Measurements from ENCODE around the gene COIL. TPM values are rescaled to one million over a fixed set of nuclear protein-coding genes. Genes with fewer than 3 reads are reported as not detected.

Gene COIL
- total and polyA plus RNA-seq, 2 donors (not counting 3 experiments of a cell fraction or from before 2014, with no cell fraction given): 4.2 to 20.6 TPM

GRCh38 chr17:56890390-56890789, 70.5 kb downstream of the COIL start:
- Histone ChIP-seq H3K9ac (replicated peaks; ENCODE audit: extremely low read depth, insufficient read depth, low read length) (no peak overlapping the region), H2AFZ (ENCODE audit: low read depth, low read length) (no peak overlapping the region), H4K20me1 (replicated peaks; ENCODE audit: control insufficient read depth, extremely low read depth, insufficient read depth, low read length) (no peaks in the 10 kb centered on the region), H3K27me3 (ENCODE audit: control insufficient read depth in 2 of 2, insufficient read depth in 2 of 2, low read length in 2 of 2) (no peaks in the 10 kb centered on the region), H3K36me3 (ENCODE audit: control insufficient read depth in 2 of 2, extremely low read depth in 1 of 2, insufficient read depth in 2 of 2, low read length in 2 of 2) (peaks cover 4 to 48% of the 10 kb centered on the region in 2 experiments), H3K79me2 (ENCODE audit: control insufficient read depth, insufficient read depth, low read length) (no peaks in the 10 kb centered on the region), H3K4me1 (ENCODE audit: control insufficient read depth, extremely low read depth, insufficient read depth, low read length) (no peaks in the 10 kb centered on the region), H3K4me3 (replicated peaks in 1 of 3; ENCODE audit: insufficient read depth in 1 of 3, low read depth in 1 of 3, low read length in 3 of 3) (no peak overlapping the region), H3K9me3 (replicated peaks; ENCODE audit: control insufficient read depth, insufficient read depth, low read length) (peaks cover 2% of the 10 kb centered on the region), H3K27ac (ENCODE audit: insufficient read depth, low read depth, low read length) (no peak overlapping the region), H3K9me1 (replicated peaks; ENCODE audit: control insufficient read depth, extremely low read depth, insufficient read depth, low read length) (no peaks in the 10 kb centered on the region), H3K4me2 (ENCODE audit: insufficient read depth, low read length) (no peak overlapping the region)
- no peak for DNase-seq (ENCODE audit: low read depth, low spot score)
- no TSS peak for BruUV-seq (replicated peaks)
- no peak for TF ChIP-seq MAX (IDR thresholded peaks at IDR 0.05; ENCODE audit: insufficient read depth, insufficient read length)
- TF ChIP-seq MYC (IDR thresholded peaks at IDR 0.05; ENCODE audit: low read depth, low read length): no peak
- TF ChIP-seq GATA2 (IDR thresholded peaks at IDR 0.05; ENCODE audit: insufficient read depth, insufficient read length, low read depth, low read length): no peak
- TF ChIP-seq EZH2 (IDR thresholded peaks at IDR 0.05; ENCODE audit: borderline replicate concordance, low read depth, low read length, severe bottlenecking): no peak
- TF ChIP-seq FOS (IDR thresholded peaks at IDR 0.05; ENCODE audit: borderline replicate concordance, insufficient read depth, low read length): no peak
- no peak for TF ChIP-seq POLR2A (IDR thresholded peaks at IDR 0.05; ENCODE audit: low read depth, low read length)
- TF ChIP-seq JUN (IDR thresholded peaks at IDR 0.05; ENCODE audit: borderline replicate concordance, insufficient read depth, insufficient read length, low read depth): no peak
- TF ChIP-seq POLR2AphosphoS5 (IDR thresholded peaks at IDR 0.05; ENCODE audit: insufficient read depth, low read depth, low read length): no peak
- TF ChIP-seq, protein P1, sequence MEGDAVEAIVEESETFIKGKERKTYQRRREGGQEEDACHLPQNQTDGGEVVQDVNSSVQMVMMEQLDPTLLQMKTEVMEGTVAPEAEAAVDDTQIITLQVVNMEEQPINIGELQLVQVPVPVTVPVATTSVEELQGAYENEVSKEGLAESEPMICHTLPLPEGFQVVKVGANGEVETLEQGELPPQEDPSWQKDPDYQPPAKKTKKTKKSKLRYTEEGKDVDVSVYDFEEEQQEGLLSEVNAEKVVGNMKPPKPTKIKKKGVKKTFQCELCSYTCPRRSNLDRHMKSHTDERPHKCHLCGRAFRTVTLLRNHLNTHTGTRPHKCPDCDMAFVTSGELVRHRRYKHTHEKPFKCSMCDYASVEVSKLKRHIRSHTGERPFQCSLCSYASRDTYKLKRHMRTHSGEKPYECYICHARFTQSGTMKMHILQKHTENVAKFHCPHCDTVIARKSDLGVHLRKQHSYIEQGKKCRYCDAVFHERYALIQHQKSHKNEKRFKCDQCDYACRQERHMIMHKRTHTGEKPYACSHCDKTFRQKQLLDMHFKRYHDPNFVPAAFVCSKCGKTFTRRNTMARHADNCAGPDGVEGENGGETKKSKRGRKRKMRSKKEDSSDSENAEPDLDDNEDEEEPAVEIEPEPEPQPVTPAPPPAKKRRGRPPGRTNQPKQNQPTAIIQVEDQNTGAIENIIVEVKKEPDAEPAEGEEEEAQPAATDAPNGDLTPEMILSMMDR (IDR thresholded peaks at IDR 0.05; ENCODE audit: extremely low read depth in 1 of 2, insufficient read depth in 1 of 2, low read depth in 1 of 2, low read length in 2 of 2): no peak
- ChIA-PET POLR2A (no interaction called here), CTCF (interaction anchor here (1.5 to 4.3 kb wide), 4 partner anchors 11 to 71 kb away, joined by 6 to 20 read pairs (median 7); partner anchors contain the start of gene TRIM25)
- intact Hi-C loops (cut with micrococcal nuclease) (no loop called here), dilution Hi-C loops (cut with MboI; ENCODE audit: extremely low pct_ligation_motif_present, low sequenced_read_pairs) (no loop called here)
- FAIRE-seq: no peak

MicroRNAs within 50 kb of the gene (microRNA counts, 767-probe panel; counts per million panel counts)
- 723 counts per million, percentile 96 among the panel's probes with 10 or more counts for microRNA hsa-miR-3614-5p

Other genes with a start within 250 kb of the COIL start
- 5.6 and 5.8 TPM in 2 replicates for gene C17orf67, start 127.1 kb downstream of the COIL start, total RNA-seq
- gene C17orf67, start 127.1 kb downstream of the COIL start, polyA plus RNA-seq: 1.9 and 2.4 TPM in 2 replicates
- 20.3 and 22.9 TPM in 2 replicates for gene DGKE, start 126.9 kb downstream of the COIL start, total RNA-seq
- gene DGKE, start 126.9 kb downstream of the COIL start, polyA plus RNA-seq: 4.9 and 6.4 TPM in 2 replicates
- gene TRIM25, start 47.0 kb downstream of the COIL start, total RNA-seq: 69.4 and 98.4 TPM in 2 replicates
- gene TRIM25, start 47.0 kb downstream of the COIL start, polyA plus RNA-seq: 42.8 and 51.1 TPM in 2 replicates
- gene SCPEP1, start 17.1 kb upstream of the COIL start, total RNA-seq: 38.6 and 49.4 TPM in 2 replicates
- gene SCPEP1, start 17.1 kb upstream of the COIL start, polyA plus RNA-seq: 35.3 and 43.6 TPM in 2 replicates
- 20.9 and 23.9 TPM in 2 replicates for gene AKAP1, start 124.2 kb upstream of the COIL start, total RNA-seq
- gene AKAP1, start 124.2 kb upstream of the COIL start, polyA plus RNA-seq: 23.9 and 27.7 TPM in 2 replicates